Erythroblast (primary cell): ENCODE data around the gene PLCL2.

Experiments used
- GATA1 ChIP-seq: IDR thresholded peaks from 2 replicates; pipeline ENCODE4 v1.6.1; 2011; ENCODE audit warnings: low read depth, mild to moderate bottlenecking, control low read depth, low read length, moderate library complexity
- POLR2A ChIP-seq: IDR thresholded peaks from 2 replicates; pipeline ENCODE4 v1.6.1; 2011; ENCODE audit warnings: mild to moderate bottlenecking, low read length

DNA sequence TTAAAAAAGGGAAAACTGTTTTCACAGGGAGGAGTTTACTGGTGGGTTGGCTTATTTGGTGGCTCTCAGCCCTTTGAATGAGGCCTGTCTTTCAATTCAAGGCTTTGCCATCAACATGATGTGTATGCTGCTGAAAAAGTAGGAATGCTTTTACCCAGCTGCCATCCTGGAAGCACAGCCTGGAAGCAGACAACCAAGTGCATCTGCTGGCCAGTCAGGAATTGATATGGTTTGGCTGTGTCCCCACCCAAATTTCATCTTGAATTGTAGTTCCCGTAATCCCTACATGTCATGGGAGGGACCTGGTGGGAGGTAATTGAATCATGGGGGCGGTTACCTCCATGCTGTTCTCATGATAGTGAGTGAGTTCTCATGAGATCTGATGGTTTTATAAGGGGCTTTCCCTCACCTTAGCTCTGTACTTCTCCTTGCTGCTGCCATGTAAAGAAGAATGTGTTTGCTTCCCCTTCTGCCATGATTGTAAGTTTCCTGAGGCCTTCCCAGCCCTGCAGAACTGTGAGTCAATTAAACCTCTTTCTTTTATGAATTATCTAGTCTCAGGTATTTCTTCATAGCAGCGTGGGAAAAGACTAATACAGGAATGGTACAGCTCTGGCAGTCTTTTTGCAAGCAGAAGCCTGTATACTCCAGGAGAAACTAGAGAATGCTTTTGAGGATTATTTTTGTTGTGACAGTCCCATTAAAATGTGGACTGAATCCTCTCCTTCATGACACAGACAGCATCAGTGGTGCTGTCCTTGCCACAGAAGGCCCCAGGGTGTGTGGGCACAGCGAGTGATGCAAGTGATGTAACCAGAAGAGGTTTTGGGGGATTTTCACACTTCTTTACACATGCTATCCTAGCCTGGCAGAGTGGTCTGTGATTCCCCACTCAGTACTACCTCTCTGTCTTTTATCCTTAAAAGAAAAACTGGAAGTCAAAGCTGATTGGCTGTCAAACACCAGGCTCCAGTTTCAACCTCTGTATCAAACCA, 20.0 kb downstream of the PLCL2 start:
- no peak for TF ChIP-seq POLR2A
- no peak for TF ChIP-seq GATA1
